A673 (cell line): ENCODE measurements around the gene FRK. TPM values are rescaled to one million over a fixed set of nuclear protein-coding genes. Genes with fewer than 3 reads are reported as not detected.

Experiments used
- BruUV-seq: library from RNA; stranded (reverse); fragments of 400-500 nt; replicated peaks from 2 replicates; lab custom pipeline; 2021; lab: Mats Ljungman, UMichigan
- CTCF ChIA-PET: fragments of 300-600 bp; sonication (Branson Sonifier 250); formaldehyde crosslinking; loops from one replicate; lab custom pipeline; 2022; ENCODE audit warnings: antibody characterized with exemption; lab: Charles Lee
- POLR2A ChIA-PET: fragments of 300-600 bp; sonication (Branson Sonifier 250); formaldehyde crosslinking; loops from one replicate; lab custom pipeline; 2022; ENCODE audit warnings: antibody characterized with exemption; ENCODE audit not compliant: low non-redundant PET; lab: Charles Lee
- DNase-seq: peaks from one replicate; pipeline ENCODE4 v3.0.0-alpha.2; 2015; ENCODE audit warnings: low spot score
- H3K27ac ChIP-seq: fragments of 200-600 bp; sonication (generic); 2 replicates; pipeline ENCODE4 v1.5.1; 2016; ENCODE audit warnings: mixed run types, low read depth, mild to moderate bottlenecking, mixed read lengths, antibody characterized with exemption, low read length; ENCODE audit not compliant: poor library complexity, severe bottlenecking
- H3K27me3 ChIP-seq: fragments of 200-600 bp; sonication (generic); replicated peaks from 2 replicates; pipeline ENCODE4 v1.6.1; 2017; ENCODE audit warnings: mixed run types, low read depth, mild to moderate bottlenecking, mixed read lengths, antibody characterized with exemption, low read length; ENCODE audit not compliant: insufficient read depth, poor library complexity
- H3K36me3 ChIP-seq: fragments of 200-600 bp; sonication (generic); 2 replicates; pipeline ENCODE4 v1.6.1; 2016; ENCODE audit warnings: mixed run types, mild to moderate bottlenecking, mixed read lengths, antibody characterized with exemption, low read length; ENCODE audit not compliant: insufficient read depth, poor library complexity, severe bottlenecking
- H3K4me1 ChIP-seq: fragments of 200-600 bp; sonication (generic); 2 replicates; pipeline ENCODE4 v1.6.1; 2017; ENCODE audit warnings: mixed run types, mild to moderate bottlenecking, mixed read lengths, antibody characterized with exemption, low read length; ENCODE audit not compliant: insufficient read depth, poor library complexity, severe bottlenecking
- H3K4me3 ChIP-seq: fragments of 200-600 bp; sonication (generic); 2 replicates; pipeline ENCODE4 v1.5.1; 2016; ENCODE audit warnings: low read depth, mixed run types, mild to moderate bottlenecking, mixed read lengths, low read length; ENCODE audit not compliant: poor library complexity, severe bottlenecking
- H3K9me3 ChIP-seq: fragments of 200-600 bp; sonication (generic); 2 replicates; pipeline ENCODE4 v1.6.1; 2016; ENCODE audit warnings: mixed run types, low read depth, mild to moderate bottlenecking, mixed read lengths, antibody characterized with exemption, low read length; ENCODE audit not compliant: poor library complexity, severe bottlenecking
- EZH2 ChIP-seq: fragments of 200-600 bp; sonication (generic); IDR thresholded peaks from 2 replicates; pipeline ENCODE4 v1.6.1; 2017; ENCODE audit warnings: borderline replicate concordance, low read depth, mild to moderate bottlenecking, mixed read lengths, antibody characterized with exemption, low read length; ENCODE audit not compliant: poor library complexity, severe bottlenecking
- intact Hi-C: fragments of 100-400 bp; cut with micrococcal nuclease; formaldehyde crosslinking; loops from one replicate; pipeline ENCODE4 v1.10.0; 2022; ENCODE audit not compliant: unreplicated experiment
- total RNA-seq: library from RNA; stranded (reverse); gene quantifications from 2 replicates; pipeline ENCODE4 v1.2.3, GENCODE V29; 2021
- TF ChIP-seq, protein P1 (sequence below): fragments of 300-800, 200-600 bp; sonication (generic); conservative IDR thresholded peaks from 2 replicates; pipeline ENCODE4 v1.5.1; 2017; ENCODE audit warnings: low read depth, mild to moderate bottlenecking, antibody characterized with exemption, low read length, moderate library complexity, mixed read lengths

FRK gene
- total RNA-seq, 1 experiment from 2014 or later = 12.3 TPM

DNA sequence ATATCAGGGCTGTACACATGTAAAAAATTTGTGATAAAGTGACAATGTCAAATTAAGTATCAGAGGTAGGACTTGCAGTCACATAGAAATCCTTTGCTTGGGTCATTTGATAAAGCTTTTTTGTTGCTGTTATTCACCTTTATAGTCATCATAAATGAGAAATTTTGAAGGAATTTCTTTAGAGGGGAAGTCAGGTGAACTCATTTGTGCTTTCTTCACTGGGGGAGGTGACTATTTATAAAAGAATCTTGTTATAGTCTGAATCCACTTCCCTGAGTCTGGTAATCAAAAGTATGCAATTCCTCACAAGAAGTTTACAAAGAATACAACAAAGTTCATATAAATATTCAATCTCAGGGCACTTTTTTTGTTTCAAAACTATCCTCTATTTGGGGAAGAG lies 47.7 kb downstream of the FRK start:
- DNase-seq = no peak
- BruUV-seq = no TSS peak
- Histone ChIP-seq H3K36me3 (no peaks in the 10 kb centered on the region), H3K4me3 (no peak overlapping the region), H3K27ac (no peak overlapping the region), H3K27me3 (no peaks in the 10 kb centered on the region), H3K9me3 (no peaks in the 10 kb centered on the region), H3K4me1 (peaks cover 49% of the 10 kb centered on the region)
- ChIA-PET CTCF (interaction anchor here (0.6 kb wide), 1 partner anchor 84 kb away, joined by 3 read pairs; no protein-coding TSS in a partner anchor), POLR2A (no interaction called here)
- intact Hi-C loops = loop anchor here (5.0 kb wide), 1 partner anchor 44 kb away; no protein-coding TSS in a partner anchor
- TF ChIP-seq, protein P1, sequence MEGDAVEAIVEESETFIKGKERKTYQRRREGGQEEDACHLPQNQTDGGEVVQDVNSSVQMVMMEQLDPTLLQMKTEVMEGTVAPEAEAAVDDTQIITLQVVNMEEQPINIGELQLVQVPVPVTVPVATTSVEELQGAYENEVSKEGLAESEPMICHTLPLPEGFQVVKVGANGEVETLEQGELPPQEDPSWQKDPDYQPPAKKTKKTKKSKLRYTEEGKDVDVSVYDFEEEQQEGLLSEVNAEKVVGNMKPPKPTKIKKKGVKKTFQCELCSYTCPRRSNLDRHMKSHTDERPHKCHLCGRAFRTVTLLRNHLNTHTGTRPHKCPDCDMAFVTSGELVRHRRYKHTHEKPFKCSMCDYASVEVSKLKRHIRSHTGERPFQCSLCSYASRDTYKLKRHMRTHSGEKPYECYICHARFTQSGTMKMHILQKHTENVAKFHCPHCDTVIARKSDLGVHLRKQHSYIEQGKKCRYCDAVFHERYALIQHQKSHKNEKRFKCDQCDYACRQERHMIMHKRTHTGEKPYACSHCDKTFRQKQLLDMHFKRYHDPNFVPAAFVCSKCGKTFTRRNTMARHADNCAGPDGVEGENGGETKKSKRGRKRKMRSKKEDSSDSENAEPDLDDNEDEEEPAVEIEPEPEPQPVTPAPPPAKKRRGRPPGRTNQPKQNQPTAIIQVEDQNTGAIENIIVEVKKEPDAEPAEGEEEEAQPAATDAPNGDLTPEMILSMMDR = no peak
- no peak for TF ChIP-seq EZH2

DNA sequence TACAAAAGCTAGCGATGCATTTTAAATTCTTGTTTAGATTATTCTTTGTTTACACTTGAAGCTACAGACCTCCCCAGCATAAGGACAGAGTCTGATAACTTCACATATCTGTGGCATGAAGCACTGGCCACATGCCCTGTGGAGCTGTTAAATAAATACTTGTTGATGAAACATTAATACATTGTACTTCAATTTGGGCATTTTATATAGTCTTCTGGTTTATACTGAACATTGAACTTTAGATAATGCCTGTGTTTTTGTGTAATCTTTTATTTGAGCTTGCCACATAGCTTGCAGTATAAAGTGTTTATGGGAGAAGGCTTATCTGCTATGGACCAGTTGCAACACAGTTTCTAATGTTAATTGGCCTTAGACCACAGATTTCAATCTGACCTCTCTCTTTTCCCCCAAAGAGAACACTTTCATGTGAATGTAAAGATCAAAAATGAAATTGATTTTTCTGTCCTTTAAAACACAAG lies 48.2 kb downstream of the FRK start:
- ChIA-PET CTCF (interaction anchor here (0.6 to 1.7 kb wide), 2 partner anchors 14 to 85 kb away, joined by 3 to 6 read pairs; no protein-coding TSS in a partner anchor), POLR2A (no interaction called here)
- intact Hi-C loops = loop anchor here (5.0 kb wide), 1 partner anchor 45 kb away; no protein-coding TSS in a partner anchor
- H3K9me3 ChIP-seq = no peaks in the 10 kb centered on the region
- H3K27me3 ChIP-seq = no peaks in the 10 kb centered on the region
- H3K36me3 ChIP-seq = no peaks in the 10 kb centered on the region
- DNase-seq = no peak
- no peak overlapping the region for H3K27ac ChIP-seq
- no peak overlapping the region for H3K4me3 ChIP-seq
- TF ChIP-seq, protein P1 = no peak
- no peak for TF ChIP-seq EZH2
- BruUV-seq = no TSS peak
- peaks cover 44% of the 10 kb centered on the region for H3K4me1 ChIP-seq

DNA sequence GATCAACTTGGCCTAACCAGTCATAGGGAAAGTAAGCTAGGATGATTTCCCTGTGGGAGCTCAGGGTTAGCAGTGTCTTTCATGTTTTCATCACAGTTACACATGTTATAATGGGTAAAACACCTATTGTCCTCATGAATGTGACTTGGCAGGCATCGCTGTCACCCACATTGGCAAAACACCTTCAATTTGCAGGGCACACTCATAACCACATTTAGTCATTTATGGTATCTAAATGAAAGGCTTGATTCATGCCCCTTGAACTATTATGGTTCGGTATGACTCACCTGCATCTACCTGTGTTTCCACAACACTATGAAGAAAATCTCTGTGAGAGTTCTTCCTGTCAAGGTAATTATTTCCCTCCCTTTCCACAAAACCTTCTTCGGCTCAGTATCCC lies 49.2 kb downstream of the FRK start:
- H3K4me3 ChIP-seq = no peak overlapping the region
- ChIA-PET CTCF (interaction anchor here (0.6 to 2.1 kb wide), 9 partner anchors 10 to 100 kb away, joined by 3 to 14 read pairs (median 4); partner anchors contain the start of gene FRK), POLR2A (no interaction called here)
- peaks cover 35% of the 10 kb centered on the region for H3K4me1 ChIP-seq
- H3K27me3 ChIP-seq = no peaks in the 10 kb centered on the region
- no peak overlapping the region for H3K27ac ChIP-seq
- intact Hi-C loops = loop anchor here (5.0 kb wide), 1 partner anchor 46 kb away; no protein-coding TSS in a partner anchor
- no TSS peak for BruUV-seq
- no peaks in the 10 kb centered on the region for H3K36me3 ChIP-seq
- TF ChIP-seq, protein P1 = no peak
- TF ChIP-seq EZH2 = no peak
- DNase-seq = no peak
- no peaks in the 10 kb centered on the region for H3K9me3 ChIP-seq
